Sigmoid colon (tissue), 4 donors: ENCODE results near the gene SH2B3.

Source experiments
- POLR2A ChIP-seq, 2 donors: fragments of 450-650 bp; IDR thresholded peaks; one replicate each; pipeline ENCODE4 v1.6.1; 2016; ENCODE audit warnings: antibody characterized with exemption in 2 of 2, mild to moderate bottlenecking in 2 of 2, moderate library complexity in 2 of 2
- POLR2AphosphoS5 ChIP-seq, 4 donors: sonication (generic); formaldehyde crosslinking; IDR thresholded peaks; one replicate each; pipeline ENCODE4 v1.6.1; 2017; ENCODE audit warnings: antibody characterized with exemption in 4 of 4
- TF ChIP-seq, protein P1 (sequence below), 4 experiments: fragments of 450-650 bp in 3 of 4; fragments of 200-600 bp in 1 of 4; IDR thresholded peaks; one replicate each; pipeline ENCODE4 v1.5.1; 2016 to 2019; ENCODE audit warnings: antibody characterized with exemption in 4 of 4, mild to moderate bottlenecking in 3 of 4, moderate library complexity in 2 of 4

DNA sequence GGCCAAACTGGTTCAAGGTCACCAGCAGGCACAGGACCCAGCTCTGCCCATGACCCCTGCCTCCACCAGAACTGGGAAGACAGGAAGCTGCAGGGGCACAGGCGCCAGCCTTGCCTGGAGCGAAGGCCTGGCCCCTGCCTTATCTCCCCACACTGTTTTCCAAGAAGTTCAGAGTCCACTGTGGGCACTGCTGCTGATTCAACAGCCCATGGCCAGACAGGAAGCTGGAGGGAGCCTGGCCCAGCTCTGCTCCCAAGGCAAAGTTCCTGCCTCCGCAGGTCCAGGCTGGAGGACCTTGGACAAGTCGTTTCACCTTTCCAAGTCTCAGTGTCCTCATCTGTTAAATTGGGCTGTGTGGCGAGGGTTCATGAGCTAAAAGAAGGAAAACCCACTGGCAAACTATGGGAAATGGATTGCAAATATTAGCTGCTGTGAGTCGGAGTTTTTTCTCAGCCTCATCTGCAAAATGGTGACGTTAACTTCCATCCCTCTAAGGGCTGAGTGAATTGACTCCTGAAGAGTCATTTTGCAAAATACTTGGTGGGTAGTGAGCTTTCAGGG is 38.0 kb upstream of the SH2B3 start:
- TF ChIP-seq, protein P1, sequence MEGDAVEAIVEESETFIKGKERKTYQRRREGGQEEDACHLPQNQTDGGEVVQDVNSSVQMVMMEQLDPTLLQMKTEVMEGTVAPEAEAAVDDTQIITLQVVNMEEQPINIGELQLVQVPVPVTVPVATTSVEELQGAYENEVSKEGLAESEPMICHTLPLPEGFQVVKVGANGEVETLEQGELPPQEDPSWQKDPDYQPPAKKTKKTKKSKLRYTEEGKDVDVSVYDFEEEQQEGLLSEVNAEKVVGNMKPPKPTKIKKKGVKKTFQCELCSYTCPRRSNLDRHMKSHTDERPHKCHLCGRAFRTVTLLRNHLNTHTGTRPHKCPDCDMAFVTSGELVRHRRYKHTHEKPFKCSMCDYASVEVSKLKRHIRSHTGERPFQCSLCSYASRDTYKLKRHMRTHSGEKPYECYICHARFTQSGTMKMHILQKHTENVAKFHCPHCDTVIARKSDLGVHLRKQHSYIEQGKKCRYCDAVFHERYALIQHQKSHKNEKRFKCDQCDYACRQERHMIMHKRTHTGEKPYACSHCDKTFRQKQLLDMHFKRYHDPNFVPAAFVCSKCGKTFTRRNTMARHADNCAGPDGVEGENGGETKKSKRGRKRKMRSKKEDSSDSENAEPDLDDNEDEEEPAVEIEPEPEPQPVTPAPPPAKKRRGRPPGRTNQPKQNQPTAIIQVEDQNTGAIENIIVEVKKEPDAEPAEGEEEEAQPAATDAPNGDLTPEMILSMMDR (IDR thresholded peaks at IDR 0.05): no peak
- TF ChIP-seq POLR2AphosphoS5 (IDR thresholded peaks at IDR 0.05) (no peak), POLR2A (IDR thresholded peaks at IDR 0.05) (no peak)
